T-helper 1 cell treated with Interleukin-12 subunit alpha and Interleukin-12 subunit beta and Interleukin-4 antibody, amounts not matched to agents 30 ng/mL and 1 ng/mL, for 36 hours (primary cell): Measurements from ENCODE around the gene PLEKHG2. TPM values are rescaled to one million over a fixed set of nuclear protein-coding genes. Genes with fewer than 3 reads are reported as not detected.

Experiments used
- intact Hi-C: fragments of 100-400 bp; cut with micrococcal nuclease; formaldehyde crosslinking; loops from one replicate; pipeline ENCODE4 v1.15.1; 2024
- total RNA-seq: library from RNA; stranded (reverse); gene quantifications from 2 replicates; pipeline ENCODE4 v1.2.3, GENCODE V29; 2022

PLEKHG2 gene
- total RNA-seq, 1 donor from 2014 or later: 66.5 TPM

DNA sequence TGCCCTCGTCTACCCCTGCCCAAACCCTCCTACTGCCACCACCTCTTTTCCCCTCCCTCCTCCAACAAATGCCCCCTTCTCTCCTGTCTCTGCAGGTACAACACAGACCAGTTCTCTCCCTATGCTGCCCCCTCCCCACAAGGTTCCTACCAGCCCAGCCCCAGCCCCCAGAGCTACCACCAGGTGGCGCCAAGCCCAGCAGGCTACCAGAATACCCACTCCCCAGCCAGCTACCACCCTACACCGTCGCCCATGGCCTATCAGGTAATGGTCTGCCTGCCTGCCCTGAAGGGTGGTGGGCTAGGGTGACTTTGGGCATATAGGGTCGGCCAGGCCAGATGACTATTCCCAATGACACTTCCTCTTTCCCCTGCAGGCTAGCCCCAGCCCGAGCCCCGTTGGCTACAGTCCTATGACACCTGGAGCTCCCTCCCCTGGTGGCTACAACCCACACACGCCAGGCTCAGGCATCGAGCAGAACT lies 61.7 kb downstream of the PLEKHG2 start:
- intact Hi-C loops: loop anchor here (1.0 kb wide), 3 partner anchors 29 to 198 kb away; partner anchors contain the start of genes EID2B and SUPT5H

DNA sequence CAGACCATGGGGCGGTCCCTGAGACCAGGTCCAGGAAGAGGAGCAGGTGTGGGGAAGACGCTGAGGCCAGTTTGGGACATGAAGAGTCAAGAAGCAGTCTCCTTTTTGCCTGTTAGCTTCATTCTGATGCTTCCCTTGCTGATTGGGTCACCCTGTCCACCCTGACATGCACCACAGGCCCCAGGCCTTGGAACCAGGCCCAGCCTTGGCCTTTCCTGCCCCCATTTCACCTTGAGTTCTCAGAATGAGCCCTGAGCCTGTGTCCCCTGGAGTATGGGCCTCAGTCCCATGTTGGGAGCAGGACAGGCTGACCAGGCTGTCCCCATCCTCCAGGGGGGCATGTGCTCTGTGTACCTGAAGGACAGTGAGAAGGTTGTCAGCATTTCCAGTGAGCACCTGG lies 63.3 kb downstream of the PLEKHG2 start:
- intact Hi-C loops: no loop called here

Other genes starting within 250 kb of the PLEKHG2 start
- gene NCCRP1, start 215.7 kb upstream of the PLEKHG2 start, total RNA-seq: not detected in 2 replicates
- gene SYCN, start 208.4 kb upstream of the PLEKHG2 start, total RNA-seq: not detected in 2 replicates
- not detected in 2 replicates for gene IFNL3, start 167.7 kb upstream of the PLEKHG2 start, total RNA-seq
- gene IFNL4, start 163.8 kb upstream of the PLEKHG2 start, total RNA-seq: not detected in 2 replicates
- gene IFNL2, start 144.3 kb upstream of the PLEKHG2 start, total RNA-seq: not detected in 2 replicates
- not detected in 2 replicates for gene IFNL1, start 116.3 kb upstream of the PLEKHG2 start, total RNA-seq
- 2.8 and 3.6 TPM in 2 replicates for gene LRFN1, start 91.8 kb upstream of the PLEKHG2 start, total RNA-seq
- 508 and 516 TPM in 2 replicates for gene GMFG, start 76.6 kb upstream of the PLEKHG2 start, total RNA-seq
- gene SAMD4B, start 70.2 kb upstream of the PLEKHG2 start, total RNA-seq: 55.5 and 56.0 TPM in 2 replicates
- gene PAF1, start 21.6 kb upstream of the PLEKHG2 start, total RNA-seq: 42.7 and 44.2 TPM in 2 replicates
- 41.5 and 46.8 TPM in 2 replicates for gene MED29, start 21.3 kb upstream of the PLEKHG2 start, total RNA-seq
- gene ZFP36, start 5.8 kb upstream of the PLEKHG2 start, total RNA-seq: 74.5 and 80.1 TPM in 2 replicates
- gene RPS16, start 23.3 kb downstream of the PLEKHG2 start, total RNA-seq: 1,962 and 2,021 TPM in 2 replicates
- gene SUPT5H, start 32.9 kb downstream of the PLEKHG2 start, total RNA-seq: 172 and 181 TPM in 2 replicates
- gene TIMM50, start 68.2 kb downstream of the PLEKHG2 start, total RNA-seq: 67.6 and 68.0 TPM in 2 replicates
- 0.27 and 0.51 TPM in 2 replicates for gene DLL3, start 86.3 kb downstream of the PLEKHG2 start, total RNA-seq
- gene SELENOV, start 102.5 kb downstream of the PLEKHG2 start, total RNA-seq: not detected in 2 replicates
- gene EID2B, start 120.2 kb downstream of the PLEKHG2 start, total RNA-seq: 2.6 and 3.6 TPM in 2 replicates
- 15.3 and 18.2 TPM in 2 replicates for gene EID2, start 127.5 kb downstream of the PLEKHG2 start, total RNA-seq
- not detected in 2 replicates for gene LGALS13, start 189.9 kb downstream of the PLEKHG2 start, total RNA-seq
- gene LGALS16, start 243.2 kb downstream of the PLEKHG2 start, total RNA-seq: not detected in 2 replicates